ENCODE data around the gene TNFSF18. TPM values are rescaled to one million over a fixed set of nuclear protein-coding genes. Genes with fewer than 3 reads are reported as not detected.

Gene TNFSF18
- total RNA-seq, 2 donors from 2014 or later = not detected

DNA sequence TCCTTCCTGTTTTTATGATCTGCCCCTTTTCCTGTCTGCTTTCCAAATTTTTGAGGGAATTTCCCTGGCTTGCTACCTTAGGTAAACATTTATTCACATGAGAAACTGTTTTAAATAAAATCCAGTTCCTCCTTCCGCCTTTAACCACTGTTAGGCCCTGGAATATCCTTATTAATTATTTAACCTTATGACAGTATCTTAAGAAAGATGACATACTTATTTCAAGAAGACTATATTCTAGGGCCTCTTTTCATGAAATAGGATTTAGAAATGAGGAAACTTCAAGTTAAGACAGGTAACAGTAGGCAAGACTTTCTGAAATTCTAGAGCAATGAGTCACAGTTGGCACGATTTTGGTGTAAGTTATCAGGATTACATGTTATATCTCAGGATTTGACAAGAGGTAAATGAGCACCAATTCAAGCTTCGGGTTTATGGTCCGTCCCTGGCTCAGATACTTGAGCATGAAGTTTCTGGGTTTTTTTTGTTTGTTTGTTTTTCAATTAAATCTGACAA is 2.0 kb upstream of the TNFSF18 start:
- Histone ChIP-seq H3K9me3 (no peaks in the 10 kb centered on the region), H3K27me3 (no peaks in the 10 kb centered on the region), H3K27ac (peak overlapping the region in 3 of 4 donors; percentile 9 to 79 (median 70)), H3K36me3 (replicated peaks in 1 of 2; ENCODE audit: insufficient read depth in 1 of 2, low read depth in 2 of 2) (no peaks in the 10 kb centered on the region), H3K4me3 (no peak overlapping the region), H3K4me1 (peaks cover 30% of the 10 kb centered on the region)
- intact Hi-C loops (cut with DNase I) = no loop called here
- WGBS, 2 donors = 21 to 22% methylated on average over 4 of the region's 4 CpGs
- DNase-seq (peak; percentile 7 to 53 (median 15)), ATAC-seq (peak; percentile 84)
- TF ChIP-seq, protein P1, sequence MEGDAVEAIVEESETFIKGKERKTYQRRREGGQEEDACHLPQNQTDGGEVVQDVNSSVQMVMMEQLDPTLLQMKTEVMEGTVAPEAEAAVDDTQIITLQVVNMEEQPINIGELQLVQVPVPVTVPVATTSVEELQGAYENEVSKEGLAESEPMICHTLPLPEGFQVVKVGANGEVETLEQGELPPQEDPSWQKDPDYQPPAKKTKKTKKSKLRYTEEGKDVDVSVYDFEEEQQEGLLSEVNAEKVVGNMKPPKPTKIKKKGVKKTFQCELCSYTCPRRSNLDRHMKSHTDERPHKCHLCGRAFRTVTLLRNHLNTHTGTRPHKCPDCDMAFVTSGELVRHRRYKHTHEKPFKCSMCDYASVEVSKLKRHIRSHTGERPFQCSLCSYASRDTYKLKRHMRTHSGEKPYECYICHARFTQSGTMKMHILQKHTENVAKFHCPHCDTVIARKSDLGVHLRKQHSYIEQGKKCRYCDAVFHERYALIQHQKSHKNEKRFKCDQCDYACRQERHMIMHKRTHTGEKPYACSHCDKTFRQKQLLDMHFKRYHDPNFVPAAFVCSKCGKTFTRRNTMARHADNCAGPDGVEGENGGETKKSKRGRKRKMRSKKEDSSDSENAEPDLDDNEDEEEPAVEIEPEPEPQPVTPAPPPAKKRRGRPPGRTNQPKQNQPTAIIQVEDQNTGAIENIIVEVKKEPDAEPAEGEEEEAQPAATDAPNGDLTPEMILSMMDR (IDR thresholded peaks at IDR 0.05) = no peak

DNA sequence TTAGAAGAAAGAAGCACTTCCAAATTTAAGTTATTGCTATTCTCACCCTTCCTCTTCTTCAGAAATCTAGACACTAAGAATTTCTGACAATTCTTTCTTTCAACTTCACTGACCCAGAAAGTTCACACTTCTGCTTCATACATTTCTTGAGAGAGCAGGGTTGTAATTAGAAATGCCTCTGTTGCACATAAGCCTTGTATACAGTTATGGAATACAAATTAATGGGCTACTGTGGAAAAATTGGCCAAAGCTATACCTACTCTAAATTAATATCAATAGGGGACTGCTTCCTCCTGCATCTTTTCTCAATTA is 1.5 kb downstream of the TNFSF18 start:
- DNase-seq (no peak), ATAC-seq (no peak)
- Histone ChIP-seq H3K36me3 (replicated peaks in 1 of 2; ENCODE audit: insufficient read depth in 1 of 2, low read depth in 2 of 2) (no peaks in the 10 kb centered on the region), H3K4me3 (no peak overlapping the region), H3K9me3 (no peaks in the 10 kb centered on the region), H3K27ac (no peak overlapping the region), H3K27me3 (no peaks in the 10 kb centered on the region), H3K4me1 (peaks cover 30% of the 10 kb centered on the region)
- intact Hi-C loops (cut with DNase I) = no loop called here
- no peak for TF ChIP-seq POLR2A (IDR thresholded peaks at IDR 0.05)
- TF ChIP-seq, protein P1 (IDR thresholded peaks at IDR 0.05) = no peak

DNA sequence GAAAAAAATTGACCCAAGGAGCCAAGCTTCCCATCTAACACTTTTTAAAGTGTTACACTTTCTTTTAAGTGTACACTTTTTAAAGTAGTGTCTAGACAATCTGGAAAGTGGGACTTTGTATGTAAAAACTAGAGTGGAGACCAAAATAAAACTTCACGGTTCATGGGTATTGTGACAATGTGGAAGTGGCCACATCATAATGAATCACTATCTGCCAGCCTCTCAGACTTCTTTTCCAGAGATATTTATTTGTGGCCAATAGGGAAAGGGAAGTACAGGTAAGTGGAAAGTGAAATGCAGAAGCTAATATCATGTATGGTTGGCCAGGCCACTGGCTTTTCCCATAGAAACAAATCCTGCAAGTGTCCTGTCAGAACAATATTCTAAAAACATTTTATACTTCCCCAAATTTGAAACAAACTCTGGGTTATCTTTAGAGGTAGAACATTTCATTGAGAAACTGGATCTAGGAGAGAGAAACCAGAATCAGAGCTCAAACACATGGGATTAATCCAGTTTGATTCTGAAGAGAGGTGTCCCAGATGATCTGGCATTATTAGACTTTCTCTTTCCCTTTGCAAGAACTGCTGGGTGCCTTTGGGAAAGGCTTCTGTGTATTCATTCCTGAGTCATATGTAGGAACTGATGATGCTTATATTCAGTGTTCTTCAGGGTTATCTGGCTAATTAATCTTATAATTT is 2.0 kb downstream of the TNFSF18 start:
- Histone ChIP-seq H3K4me3 (no peak overlapping the region), H3K27ac (no peak overlapping the region), H3K27me3 (no peaks in the 10 kb centered on the region), H3K9me3 (no peaks in the 10 kb centered on the region), H3K4me1 (peaks cover 30% of the 10 kb centered on the region), H3K36me3 (replicated peaks in 1 of 2; ENCODE audit: insufficient read depth in 1 of 2, low read depth in 2 of 2) (no peaks in the 10 kb centered on the region)
- TF ChIP-seq POLR2A (IDR thresholded peaks at IDR 0.05) = no peak
- TF ChIP-seq, protein P1 (IDR thresholded peaks at IDR 0.05) = no peak
- WGBS, 2 donors = 70 to 95% methylated on average over 1 of the region's 1 CpG
- ATAC-seq (no peak), DNase-seq (no peak)
- intact Hi-C loops (cut with DNase I) = no loop called here

DNA sequence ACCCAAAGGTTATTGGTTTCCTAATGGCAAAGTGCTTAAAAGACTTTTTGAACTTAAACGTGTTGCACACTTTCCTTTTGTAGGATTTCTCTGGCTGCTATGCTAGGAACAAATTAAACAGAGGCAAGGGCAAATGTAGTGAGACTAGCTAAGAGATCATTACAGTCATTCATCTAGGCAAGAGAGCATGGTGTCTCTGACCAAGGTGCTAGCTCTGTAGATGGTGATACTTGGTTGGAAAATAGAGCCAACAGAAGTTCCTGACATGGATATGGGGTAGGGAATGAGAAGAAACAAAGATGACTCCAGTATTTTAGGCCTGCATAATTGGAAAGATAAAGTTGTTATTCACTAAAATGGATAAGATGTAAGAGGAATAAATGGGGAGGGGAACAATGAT is 6.1 kb downstream of the TNFSF18 start:
- H3K27ac ChIP-seq = no peak overlapping the region
- TF ChIP-seq POLR2A (IDR thresholded peaks at IDR 0.05) = no peak
- TF ChIP-seq, protein P1 (IDR thresholded peaks at IDR 0.05) = no peak
- H3K36me3 ChIP-seq (replicated peaks in 1 of 2; ENCODE audit: insufficient read depth in 1 of 2, low read depth in 2 of 2) = no peaks in the 10 kb centered on the region
- H3K9me3 ChIP-seq = no peaks in the 10 kb centered on the region
- no peaks in the 10 kb centered on the region for H3K4me1 ChIP-seq
- ATAC-seq (no peak), DNase-seq (no peak)
- intact Hi-C loops (cut with DNase I) = no loop called here
- H3K27me3 ChIP-seq = no peaks in the 10 kb centered on the region
- no peak overlapping the region for H3K4me3 ChIP-seq
- WGBS, 2 donors = 72 to 85% methylated on average over 1 of the region's 1 CpG

DNA sequence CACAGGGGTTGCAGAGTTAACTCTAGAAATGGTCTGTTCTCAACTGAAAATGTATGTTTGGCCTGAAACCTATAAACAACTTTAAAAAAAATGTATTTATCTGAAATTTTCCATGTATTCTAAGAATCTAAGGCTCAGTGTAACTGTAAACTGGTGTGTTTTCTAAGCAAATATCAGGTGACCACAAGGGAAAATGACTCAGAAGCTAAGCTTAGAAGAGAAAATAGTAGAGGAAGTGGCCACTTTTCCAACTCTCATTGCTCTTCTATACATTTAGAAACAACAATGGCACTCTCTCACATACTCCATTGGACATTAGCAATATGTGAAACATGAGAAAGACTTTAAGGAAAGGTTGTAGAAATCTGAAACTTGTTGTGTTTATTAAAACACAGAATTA is 7.5 kb downstream of the TNFSF18 start:
- no peaks in the 10 kb centered on the region for H3K4me1 ChIP-seq
- DNase-seq (no peak), ATAC-seq (no peak)
- H3K36me3 ChIP-seq (replicated peaks in 1 of 2; ENCODE audit: insufficient read depth in 1 of 2, low read depth in 2 of 2) = no peaks in the 10 kb centered on the region
- no peaks in the 10 kb centered on the region for H3K27me3 ChIP-seq
- H3K27ac ChIP-seq = no peak overlapping the region
- H3K9me3 ChIP-seq = no peaks in the 10 kb centered on the region
- no peak for TF ChIP-seq POLR2A (IDR thresholded peaks at IDR 0.05)
- TF ChIP-seq, protein P1 (IDR thresholded peaks at IDR 0.05) = no peak
- intact Hi-C loops (cut with DNase I) = no loop called here
- H3K4me3 ChIP-seq = no peak overlapping the region
